Spleen (tissue), 7 donors: ENCODE results near the gene NANS.

Source experiments
- POLR2AphosphoS5 ChIP-seq, 3 donors: sonication (generic); formaldehyde crosslinking; IDR thresholded peaks; one replicate each; pipeline ENCODE4 v1.5.1; 2017; ENCODE audit warnings: antibody characterized with exemption in 3 of 3
- TF ChIP-seq, protein P1 (sequence below), 11 experiments: fragments of 200-600 bp in 7 of 11; fragments of 450-650 bp in 4 of 11; sonication (generic) in 4 of 11; IDR thresholded peaks in 8 of 11; conservative IDR thresholded peaks in 3 of 11; 1 replicate in 7 of 11; 2 replicates in 4 of 11; pipeline versions ENCODE4 v1.4.0 to v1.8.0; 2016 to 2021; ENCODE audit warnings: antibody characterized with exemption in 11 of 11, inconsistent platforms in 4 of 11, mild to moderate bottlenecking in 1 of 11
- donor health status: DM: no; HTN: no; CAD: no; lungs with moderate emphysema.
- donor health status: DM: no; HTN: no; CAD: no.
- donor health status: DM: no; HTN: no; CAD: no.

DNA sequence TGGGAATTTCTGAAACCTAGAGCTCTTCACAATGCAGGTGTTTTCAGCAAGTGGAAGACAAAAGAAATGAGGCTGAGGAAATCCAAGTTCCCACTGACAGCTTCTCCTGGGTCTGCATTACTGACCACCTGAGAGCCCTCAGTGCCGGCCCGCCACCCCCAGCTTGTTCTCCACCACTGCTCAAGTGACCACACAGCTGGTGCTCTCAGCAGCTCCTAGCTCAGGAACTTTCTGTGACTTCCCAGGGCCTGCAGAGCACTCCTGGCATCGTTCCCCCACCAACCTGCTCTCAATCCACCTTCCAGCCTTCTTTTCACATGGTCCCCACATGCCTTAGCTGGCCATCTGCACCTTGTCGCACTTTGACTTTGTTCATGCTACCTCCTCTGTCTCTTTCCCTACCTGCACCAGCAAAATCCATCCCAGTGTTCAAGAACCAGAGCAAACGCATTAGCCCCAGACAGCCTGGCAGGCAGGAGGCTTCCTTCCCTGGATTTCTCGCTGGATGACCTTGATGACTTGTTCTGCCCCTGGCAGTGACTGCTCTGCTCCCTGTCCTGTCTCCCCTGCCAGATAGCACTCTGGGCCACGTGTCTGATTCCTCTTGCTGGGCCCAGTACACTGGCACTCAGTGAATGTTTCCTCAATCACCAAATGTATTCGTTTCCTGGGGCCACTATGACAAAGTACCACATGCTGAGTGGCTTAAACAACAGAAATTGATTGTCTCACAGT is 35.1 kb upstream of the NANS start:
- TF ChIP-seq, protein P1, sequence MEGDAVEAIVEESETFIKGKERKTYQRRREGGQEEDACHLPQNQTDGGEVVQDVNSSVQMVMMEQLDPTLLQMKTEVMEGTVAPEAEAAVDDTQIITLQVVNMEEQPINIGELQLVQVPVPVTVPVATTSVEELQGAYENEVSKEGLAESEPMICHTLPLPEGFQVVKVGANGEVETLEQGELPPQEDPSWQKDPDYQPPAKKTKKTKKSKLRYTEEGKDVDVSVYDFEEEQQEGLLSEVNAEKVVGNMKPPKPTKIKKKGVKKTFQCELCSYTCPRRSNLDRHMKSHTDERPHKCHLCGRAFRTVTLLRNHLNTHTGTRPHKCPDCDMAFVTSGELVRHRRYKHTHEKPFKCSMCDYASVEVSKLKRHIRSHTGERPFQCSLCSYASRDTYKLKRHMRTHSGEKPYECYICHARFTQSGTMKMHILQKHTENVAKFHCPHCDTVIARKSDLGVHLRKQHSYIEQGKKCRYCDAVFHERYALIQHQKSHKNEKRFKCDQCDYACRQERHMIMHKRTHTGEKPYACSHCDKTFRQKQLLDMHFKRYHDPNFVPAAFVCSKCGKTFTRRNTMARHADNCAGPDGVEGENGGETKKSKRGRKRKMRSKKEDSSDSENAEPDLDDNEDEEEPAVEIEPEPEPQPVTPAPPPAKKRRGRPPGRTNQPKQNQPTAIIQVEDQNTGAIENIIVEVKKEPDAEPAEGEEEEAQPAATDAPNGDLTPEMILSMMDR (IDR thresholded peaks at IDR 0.05 in 8 of 11, conservative IDR thresholded peaks at IDR 0.05 in 3 of 11) = no peak
- no peak for TF ChIP-seq POLR2AphosphoS5 (IDR thresholded peaks at IDR 0.05)
